ENCODE data around the gene PMM2.

The PMM2 gene

GRCh38 chr16:8851761-8852403, 54.2 kb downstream of the PMM2 start:
- no peak for DNase-seq (ENCODE audit: low read depth in 2 of 2)

DNA sequence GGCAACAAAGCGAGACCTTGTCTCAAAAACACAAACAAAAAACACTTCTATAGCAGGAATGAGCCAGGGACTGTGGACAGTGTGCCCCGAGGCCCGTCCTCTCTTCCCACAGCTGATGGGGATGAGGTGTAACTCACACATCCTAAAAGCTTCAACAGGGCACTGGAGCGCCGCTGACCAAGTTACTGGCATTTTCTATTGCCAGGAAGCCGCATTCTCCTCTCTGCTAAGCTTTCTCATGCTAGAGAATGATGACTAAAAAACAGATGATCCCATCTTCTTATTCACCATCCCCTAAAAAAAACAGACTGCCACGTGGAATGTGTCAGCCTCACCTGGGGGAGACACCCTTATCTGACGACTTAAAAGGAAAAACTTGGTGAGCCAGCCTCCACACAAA, 54.9 kb downstream of the PMM2 start:
- no peak for DNase-seq (ENCODE audit: low read depth in 2 of 2)

GRCh38 chr16:8853150-8853549, 55.5 kb downstream of the PMM2 start:
- no peak for DNase-seq (ENCODE audit: low read depth in 2 of 2)

DNA sequence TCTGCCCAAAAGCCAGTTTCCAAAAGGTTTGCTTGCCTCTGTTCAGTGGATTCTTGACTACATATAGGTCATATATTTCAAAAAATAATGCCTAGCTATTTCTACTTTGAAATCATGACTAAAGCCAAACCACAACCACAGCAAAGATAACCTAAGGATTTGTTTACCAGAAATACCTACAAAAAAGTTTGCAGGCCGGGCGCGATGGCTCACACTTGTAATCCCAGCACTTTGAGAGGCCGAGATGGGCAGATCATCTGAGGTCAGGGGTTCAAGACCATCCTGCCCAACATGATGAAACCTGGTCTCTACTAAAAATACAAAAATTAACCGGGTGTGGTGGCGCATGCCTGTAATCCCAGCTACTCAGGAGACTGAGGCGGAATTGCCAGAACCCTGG, 56.0 kb downstream of the PMM2 start:
- no peak for DNase-seq (ENCODE audit: low read depth in 2 of 2)

- no peak for DNase-seq (ENCODE audit: low read depth in 2 of 2)
These were observed 56.8 kb downstream of the PMM2 start for GRCh38 chr16:8854298-8854948.

GRCh38 chr16:8855051-8855786, 57.6 kb downstream of the PMM2 start:
- DNase-seq (ENCODE audit: low read depth in 2 of 2), result no peak

DNA sequence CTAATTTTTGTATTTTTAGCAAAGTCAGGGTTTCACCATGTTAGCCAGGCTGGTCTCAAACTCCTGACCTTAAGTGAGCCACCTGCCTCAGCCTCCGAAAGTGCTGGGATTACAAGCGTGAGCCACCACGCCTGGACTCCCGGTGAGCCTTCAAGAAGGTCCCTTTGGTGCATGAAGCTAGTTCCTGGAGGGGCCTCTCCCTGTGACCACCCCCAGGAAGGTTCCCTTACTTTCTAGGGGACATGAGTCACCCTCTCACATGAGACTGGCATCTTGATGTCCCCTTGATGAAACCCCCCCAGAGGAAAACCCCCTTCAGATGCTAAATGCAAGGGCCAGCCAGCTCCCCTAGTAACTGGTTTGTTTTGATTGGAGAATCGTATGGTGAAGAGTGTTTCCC, 58.3 kb downstream of the PMM2 start:
- no peak for DNase-seq (ENCODE audit: low read depth in 2 of 2)

DNA sequence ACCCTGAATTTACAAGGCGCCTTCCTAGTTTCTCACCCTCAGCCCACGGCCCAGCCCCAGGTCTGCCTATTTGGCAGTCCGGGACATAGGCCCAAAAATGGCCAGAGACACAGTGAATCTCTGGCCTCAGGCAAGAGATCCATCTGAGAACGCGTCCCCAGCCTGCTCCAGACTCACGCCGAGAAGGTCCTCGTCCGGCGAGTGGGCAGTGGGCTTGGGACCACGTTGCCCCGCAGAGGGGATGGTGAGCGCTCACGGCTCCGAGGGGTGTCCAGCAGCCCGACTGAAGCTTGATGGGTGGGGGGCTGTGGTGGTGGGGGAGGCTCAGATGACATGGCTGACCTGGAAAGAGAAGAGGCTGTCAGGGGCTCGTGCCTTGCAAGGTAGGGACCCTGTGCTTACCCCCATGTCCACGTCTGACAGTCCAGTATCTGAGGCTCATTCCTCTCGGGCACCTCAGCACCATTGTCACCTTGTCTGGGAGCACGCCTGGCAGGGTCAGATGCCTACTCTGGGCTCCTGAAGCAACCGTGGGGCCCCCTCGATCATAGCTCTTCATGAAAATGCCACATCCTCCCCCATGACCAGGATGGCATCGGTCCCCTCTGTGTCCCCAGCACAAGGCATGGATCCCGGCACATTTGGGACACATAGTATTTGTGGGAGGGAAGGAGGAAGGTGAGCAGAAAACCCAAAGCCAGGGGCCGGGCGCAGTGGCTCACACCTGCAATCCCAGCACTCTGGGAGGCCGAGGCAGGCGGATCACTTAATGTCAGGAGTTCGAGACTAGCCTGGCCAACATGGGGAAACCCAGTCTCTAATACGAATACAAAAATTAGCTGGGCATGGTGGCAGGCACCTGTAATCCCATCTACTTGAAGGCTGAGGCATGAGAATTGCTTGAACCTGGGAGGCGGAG, 61.6 kb downstream of the PMM2 start:
- no peak for DNase-seq (ENCODE audit: low read depth in 2 of 2)

DNA sequence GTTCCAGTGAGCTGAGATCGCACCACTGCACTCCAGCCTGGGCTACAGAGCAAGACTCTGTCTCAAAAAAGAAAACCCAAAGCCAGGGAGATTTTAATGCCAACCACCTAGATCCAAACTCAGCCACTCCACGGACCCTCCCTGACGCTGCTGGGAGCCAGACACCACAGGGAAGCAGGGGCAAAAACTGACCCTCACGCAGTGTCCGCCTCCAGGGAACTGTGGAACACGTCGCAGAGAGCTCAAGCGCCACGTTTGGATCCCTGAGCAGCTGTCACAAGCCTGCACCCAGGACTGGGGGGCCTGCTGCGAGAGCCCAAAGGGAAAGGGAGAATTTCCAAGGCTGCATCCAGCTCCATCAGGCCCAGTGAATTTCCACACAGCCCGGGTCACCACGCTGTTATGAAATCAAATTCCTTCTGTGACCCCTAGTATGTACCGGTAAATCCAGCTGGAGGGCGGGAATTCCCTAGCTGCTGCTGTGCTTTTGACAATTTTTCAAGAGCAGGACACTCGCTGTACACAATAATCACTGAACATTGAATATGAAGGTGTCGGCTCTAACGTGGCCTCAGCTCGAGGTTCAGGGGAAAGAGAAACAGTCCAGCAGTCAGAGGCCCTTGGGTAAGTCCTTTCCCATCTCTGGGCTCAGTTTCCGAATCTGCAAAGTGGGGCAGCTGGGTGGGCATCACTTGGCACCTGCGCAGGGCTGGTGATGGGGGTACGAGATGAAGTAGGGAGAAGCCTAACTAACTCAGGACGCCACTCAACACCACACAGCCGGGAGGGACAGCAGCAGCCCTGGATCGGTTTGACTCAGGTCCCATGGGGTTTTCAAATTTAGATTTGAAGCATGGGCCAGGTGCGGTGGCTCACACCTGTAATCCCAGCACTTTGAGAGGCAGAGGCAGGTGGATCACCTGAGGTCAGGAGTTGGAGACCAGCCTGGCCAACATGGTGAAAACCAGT, 62.6 kb downstream of the PMM2 start:
- no peak for DNase-seq (ENCODE audit: low read depth in 2 of 2)

GRCh38 chr16:8861563-8862308, 64.1 kb downstream of the PMM2 start:
- no peak for DNase-seq (ENCODE audit: low read depth in 2 of 2)

- DNase-seq (ENCODE audit: low read depth in 2 of 2), result no peak
These were observed 64.9 kb downstream of the PMM2 start for GRCh38 chr16:8862309-8863130.

GRCh38 chr16:8863594-8864424, 66.2 kb downstream of the PMM2 start:
- DNase-seq (ENCODE audit: low read depth in 2 of 2), result no peak

DNA sequence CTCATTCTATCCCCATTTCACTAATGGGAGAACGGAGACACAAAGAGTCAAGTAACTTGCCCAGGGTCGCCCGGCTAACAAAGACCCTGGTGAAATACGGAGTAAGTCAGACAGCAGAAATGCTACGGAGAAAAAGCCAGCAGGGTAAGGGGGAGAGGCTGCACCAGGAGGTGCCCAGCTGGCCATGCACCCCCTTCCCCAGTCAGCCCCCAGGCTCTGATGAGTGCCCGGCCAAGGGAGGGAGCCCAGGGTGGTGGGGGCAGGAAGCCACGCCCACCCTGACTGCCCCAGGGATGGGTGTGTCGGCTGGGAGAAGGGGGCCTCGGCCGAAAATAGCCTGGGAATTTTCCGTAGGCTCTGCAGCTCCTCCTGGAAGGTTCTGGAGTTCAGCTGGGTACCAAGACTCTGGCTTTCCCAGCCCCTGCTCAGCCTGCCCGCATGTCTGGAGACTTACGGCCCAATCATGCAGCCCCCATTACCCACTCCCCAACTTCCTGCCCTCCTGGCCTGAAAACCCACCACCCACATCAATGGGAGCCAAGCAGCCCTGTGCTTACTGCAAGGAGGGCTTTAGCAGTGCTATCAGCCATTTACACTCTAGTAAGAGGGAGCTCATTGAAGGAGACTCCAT, 67.0 kb downstream of the PMM2 start:
- no peak for DNase-seq (ENCODE audit: low read depth in 2 of 2)

- no peak for DNase-seq (ENCODE audit: low read depth in 2 of 2)
These were observed 67.7 kb downstream of the PMM2 start for GRCh38 chr16:8865145-8865882.

DNA sequence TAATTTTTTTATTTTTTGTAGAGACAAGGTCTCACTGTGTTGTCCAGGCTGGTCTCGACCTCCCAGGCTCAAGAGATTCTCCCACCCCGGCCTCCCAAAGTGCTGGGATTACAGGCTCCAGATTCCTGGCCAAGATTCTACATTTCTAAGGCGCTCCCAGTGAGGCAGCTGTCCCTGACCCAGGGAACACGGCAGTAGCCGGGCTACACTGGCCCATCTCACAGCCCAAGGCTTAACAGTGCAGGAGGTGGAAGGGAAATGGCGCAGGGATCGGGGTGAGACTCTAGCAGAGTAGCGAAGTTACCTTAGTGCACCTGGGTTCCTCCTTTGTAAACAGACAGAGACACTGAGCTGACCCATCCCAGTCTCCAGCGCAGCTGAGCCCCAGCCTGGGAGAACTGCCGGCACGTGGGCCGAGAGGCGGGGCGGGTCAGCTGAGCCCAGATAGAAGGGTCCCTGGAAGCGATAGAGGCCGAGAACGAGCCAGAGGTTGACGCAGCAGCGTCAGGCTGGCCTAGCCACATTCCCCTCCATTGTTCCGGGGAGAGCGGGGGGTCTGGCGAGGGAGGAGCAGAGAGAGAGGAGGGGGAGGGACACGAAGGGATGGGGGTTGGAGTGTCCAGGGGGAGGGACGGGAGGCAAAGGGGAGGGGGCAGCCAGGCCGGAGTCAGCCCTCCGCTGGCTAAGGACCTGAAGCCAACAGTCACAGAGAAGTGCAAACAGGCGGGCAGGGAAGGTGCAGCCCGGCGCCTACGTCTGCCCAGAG, 68.7 kb downstream of the PMM2 start:
- no peak for DNase-seq (ENCODE audit: low read depth in 2 of 2)

DNA sequence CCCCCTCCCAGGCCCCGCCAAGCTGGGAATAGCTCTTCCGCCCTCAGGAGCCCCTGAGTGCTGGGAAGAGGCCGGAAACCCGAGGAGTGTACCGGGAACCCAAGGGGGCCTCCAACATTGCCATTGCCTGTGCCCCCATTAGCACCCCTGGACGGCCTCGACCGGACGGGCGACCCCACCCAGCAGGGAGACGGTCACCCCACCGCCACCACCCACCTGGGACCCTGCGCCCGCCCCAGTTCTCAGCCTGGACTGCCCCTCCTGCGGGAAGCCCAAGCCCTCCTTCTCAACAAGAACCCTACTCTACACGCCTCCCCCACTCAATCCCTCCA, 69.2 kb downstream of the PMM2 start:
- DNase-seq (ENCODE audit: low read depth in 2 of 2), result no peak
